CD4-positive, alpha-beta T cell treated with Interleukin-6 at 100 ng/mL for 8 hours (primary cell): ENCODE results near the gene ATP6V0C.
A peak's percentile ranks its signal among the peaks of the same experiment; 100 is the strongest.

Experiments used
- DNase-seq: peaks from one replicate; pipeline ENCODE4 v3.0.0-alpha.2; 2020; ENCODE audit warnings: mixed read lengths, low spot score

ATP6V0C gene

GRCh38 chr16:2513405-2514332, at the start of gene ATP6V0C:
Gene ATP6V0C, plus strand, starts transcription at chr16:2513952. Its CDS starts 152 bp downstream, at chr16:2514104.
- DNase-seq: peak; percentile 92

GRCh38 chr16:2464333-2464732, 49.4 kb upstream of the ATP6V0C start:
- DNase-seq: no peak

DNA sequence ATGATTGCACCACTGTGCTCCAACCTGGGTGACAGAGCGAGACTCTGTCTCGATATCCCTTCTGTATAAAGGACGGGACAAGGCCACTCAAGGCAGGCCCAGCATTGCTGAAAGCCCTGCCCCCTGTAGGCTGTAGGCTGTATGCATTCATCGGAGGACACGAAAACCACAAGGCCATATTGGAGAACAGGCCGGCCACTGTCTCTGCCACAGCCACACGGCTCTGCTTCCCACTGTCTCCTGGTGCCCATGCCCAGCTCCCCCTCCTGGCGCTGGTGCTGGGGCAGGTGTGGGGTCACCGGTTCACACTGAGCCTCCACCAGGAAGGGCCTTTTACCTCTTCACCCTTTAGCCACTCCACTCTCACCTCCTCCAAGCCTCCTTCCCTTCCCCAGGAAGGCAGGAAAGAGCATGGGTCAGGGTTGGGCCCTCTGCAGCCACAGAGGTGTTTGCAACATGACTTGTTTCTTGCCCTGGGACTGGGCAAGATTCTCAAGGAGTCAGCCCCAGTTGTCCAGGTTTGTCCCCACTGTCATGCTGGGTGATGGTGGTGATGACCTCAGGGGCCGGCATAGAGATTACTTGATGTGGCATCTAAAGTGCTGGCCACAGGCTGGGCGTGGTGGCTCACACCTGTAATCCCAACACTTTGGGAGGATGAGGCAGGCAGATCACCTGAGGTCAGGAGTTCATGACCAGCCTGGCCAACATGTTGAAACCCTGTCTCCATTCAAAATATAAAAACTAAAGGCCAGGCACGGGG, 47.9 kb upstream of the ATP6V0C start:
- no peak for DNase-seq

- DNase-seq: no peak
Measured at GRCh38 chr16:2466667-2467527, 46.9 kb upstream of the ATP6V0C start.

DNA sequence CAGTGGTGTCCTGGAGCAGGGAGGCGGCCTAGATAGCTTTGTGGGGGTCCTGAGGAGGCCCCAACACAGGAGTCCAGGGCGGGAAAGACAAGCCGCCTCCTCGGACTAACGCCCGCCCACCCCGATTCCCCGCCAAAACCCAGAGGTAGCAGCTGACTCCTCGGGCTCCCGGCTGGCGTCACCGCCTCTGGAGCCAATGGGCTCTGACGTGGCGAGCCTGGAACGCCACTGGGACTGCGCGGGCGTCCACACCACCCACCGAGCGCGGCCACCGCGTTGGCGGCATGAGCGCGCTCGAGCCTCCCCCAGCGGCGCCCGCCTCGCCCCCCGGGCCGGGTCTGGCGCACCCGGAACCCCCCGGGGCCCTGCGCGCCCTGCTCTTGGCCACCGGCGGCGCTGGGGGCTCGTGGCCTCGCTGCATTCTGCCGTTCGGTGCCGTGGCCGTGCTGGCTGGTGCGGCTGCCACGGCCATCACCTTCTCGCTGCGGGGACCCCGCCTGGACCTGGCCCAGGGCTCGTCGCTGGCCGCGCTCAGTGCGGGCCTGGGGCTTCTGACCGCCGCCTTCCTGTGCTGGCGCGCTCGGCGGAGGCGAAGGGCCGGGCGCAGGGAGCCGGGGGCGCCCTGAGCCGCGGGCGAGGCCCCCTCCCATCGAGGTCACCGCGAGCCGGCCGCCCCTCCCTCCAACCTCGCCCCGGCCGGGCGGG, 46.1 kb upstream of the ATP6V0C start:
- no peak for DNase-seq

GRCh38 chr16:2468233-2468724, 45.5 kb upstream of the ATP6V0C start:
- DNase-seq: no peak

- no peak for DNase-seq
Measured at GRCh38 chr16:2468725-2469398, 44.9 kb upstream of the ATP6V0C start.

- DNase-seq: no peak
Measured at GRCh38 chr16:2469399-2470233, 44.1 kb upstream of the ATP6V0C start.

GRCh38 chr16:2470234-2470601, 43.5 kb upstream of the ATP6V0C start:
- no peak for DNase-seq

GRCh38 chr16:2470603-2471015, 43.1 kb upstream of the ATP6V0C start:
- no peak for DNase-seq

DNA sequence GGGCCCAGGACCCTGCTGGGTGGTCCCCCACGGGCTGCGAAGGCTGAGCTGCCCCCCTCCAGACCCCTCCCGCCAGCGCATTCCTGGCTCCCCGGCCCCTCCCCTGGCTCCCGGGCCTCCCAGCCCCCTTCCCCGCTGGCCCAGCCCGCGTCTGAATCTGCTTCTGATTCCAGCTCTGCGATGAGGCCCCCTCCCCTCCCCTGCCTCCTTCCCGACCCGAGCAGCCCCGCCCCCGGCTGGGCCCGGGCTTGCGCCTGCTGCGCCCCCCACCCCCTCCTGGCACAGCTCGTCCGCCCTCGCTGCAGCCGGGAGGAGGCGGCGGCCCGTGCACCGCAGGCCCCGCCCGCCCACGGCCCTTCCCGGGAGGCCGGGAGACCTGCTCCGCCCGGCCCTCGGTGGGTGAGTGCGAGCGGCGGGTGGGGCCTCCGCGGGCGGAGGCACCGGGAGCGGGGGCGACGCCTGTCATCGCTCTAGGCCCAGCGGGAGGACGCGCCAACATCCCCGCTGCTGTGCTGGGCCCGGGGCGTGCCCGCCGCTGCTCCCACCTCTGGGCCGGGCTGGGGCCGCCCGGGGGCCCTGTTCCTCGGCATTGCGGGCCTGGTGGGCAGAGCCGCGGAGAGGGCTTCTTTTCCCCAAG, 42.6 kb upstream of the ATP6V0C start, which contains the start of gene NTN3:
NTN3 (plus strand) TSS at position 282 of the 637 bp plus-strand sequence. CDS start 405 bp downstream, outside the sequence.
- no peak for DNase-seq

DNA sequence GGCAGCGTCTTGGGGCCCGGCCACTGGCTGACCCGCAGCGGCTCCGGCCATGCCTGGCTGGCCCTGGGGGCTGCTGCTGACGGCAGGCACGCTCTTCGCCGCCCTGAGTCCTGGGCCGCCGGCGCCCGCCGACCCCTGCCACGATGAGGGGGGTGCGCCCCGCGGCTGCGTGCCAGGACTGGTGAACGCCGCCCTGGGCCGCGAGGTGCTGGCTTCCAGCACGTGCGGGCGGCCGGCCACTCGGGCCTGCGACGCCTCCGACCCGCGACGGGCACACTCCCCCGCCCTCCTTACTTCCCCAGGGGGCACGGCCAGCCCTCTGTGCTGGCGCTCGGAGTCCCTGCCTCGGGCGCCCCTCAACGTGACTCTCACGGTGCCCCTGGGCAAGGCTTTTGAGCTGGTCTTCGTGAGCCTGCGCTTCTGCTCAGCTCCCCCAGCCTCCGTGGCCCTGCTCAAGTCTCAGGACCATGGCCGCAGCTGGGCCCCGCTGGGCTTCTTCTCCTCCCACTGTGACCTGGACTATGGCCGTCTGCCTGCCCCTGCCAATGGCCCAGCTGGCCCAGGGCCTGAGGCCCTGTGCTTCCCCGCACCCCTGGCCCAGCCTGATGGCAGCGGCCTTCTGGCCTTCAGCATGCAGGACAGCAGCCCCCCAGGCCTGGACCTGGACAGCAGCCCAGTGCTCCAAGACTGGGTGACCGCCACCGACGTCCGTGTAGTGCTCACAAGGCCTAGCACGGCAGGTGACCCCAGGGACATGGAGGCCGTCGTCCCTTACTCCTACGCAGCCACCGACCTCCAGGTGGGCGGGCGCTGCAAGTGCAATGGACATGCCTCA, 41.9 kb upstream of the ATP6V0C start:
- no peak for DNase-seq

DNA sequence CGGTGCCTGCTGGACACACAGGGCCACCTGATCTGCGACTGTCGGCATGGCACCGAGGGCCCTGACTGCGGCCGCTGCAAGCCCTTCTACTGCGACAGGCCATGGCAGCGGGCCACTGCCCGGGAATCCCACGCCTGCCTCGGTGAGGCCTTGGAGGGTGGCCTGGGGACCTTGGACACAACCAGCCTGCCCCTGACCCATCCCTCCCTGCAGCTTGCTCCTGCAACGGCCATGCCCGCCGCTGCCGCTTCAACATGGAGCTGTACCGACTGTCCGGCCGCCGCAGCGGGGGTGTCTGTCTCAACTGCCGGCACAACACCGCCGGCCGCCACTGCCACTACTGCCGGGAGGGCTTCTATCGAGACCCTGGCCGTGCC, 41.3 kb upstream of the ATP6V0C start:
- no peak for DNase-seq

- no peak for DNase-seq
Measured at GRCh38 chr16:2472885-2473445, 40.8 kb upstream of the ATP6V0C start.

DNA sequence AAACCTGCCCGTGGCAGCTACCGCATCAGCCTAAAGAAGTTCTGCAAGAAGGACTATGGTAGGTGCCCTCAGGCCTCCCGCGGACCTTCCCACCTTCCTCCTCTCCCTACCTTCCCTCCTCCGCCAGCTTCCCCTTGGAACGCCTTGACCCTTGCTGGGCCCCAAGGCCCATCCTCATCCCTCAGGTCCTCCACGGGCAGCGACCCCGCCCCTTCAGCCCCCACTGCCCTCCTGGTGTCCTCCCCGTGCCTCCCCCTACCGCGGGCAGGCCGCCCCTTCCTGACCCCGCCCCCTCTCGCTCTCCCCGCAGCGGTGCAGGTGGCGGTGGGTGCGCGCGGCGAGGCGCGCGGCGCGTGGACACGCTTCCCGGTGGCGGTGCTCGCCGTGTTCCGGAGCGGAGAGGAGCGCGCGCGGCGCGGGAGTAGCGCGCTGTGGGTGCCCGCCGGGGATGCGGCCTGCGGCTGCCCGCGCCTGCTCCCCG, 40.3 kb upstream of the ATP6V0C start:
- DNase-seq: no peak

- DNase-seq: peak; percentile 51
Measured at GRCh38 chr16:2473999-2474876, 39.5 kb upstream of the ATP6V0C start.
